ENCODE measurements around the gene PNPLA7. TPM values are rescaled to one million over a fixed set of nuclear protein-coding genes. Genes with fewer than 3 reads are reported as not detected.
A peak's percentile ranks its signal among the peaks of the same experiment; 100 is the strongest.

PNPLA7 gene
- total and polyA plus RNA-seq, 2 of the 13 experiments (the other 11 are each of a cell fraction or from before 2014, with no cell fraction given), result 0.42 to 1.5 TPM

DNA sequence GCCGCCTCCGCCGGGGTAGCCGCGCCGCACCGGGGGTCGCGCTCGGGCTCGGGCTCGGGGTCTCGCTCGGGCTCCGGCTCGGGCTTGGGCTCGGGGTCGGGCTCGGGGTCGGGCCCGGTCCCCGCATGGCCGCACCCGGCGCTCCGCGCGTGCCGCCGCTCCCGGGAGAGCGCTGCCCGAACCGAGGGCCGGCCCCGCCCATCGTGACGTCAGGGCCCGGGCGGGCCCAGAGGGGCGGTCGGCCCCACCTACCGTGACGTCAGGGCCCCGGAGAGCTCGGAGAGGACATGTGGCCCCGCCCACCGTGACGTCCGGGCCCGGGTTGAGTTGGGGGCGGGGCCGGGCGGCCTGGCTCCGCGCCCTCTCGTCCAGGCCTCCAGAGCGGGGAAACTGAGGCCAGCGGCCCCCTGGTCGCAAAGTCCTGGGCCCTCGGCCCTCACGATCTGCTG is 91.0 kb downstream of the PNPLA7 start, which contains the start of gene NSMF (continued):
- TF ChIP-seq CREM (IDR thresholded peaks at IDR 0.05), result peak; percentile 38; the same call in 1 of the 2 replicates
- no peak for TF ChIP-seq CREM (CRISPR knock-in tag; IDR thresholded peaks at IDR 0.05)
- TF ChIP-seq ZNF572 (CRISPR knock-in tag; IDR thresholded peaks at IDR 0.05), result no peak
- peak; percentile 65 for TF ChIP-seq NFYB (CRISPR knock-in tag; IDR thresholded peaks at IDR 0.05)
- TF ChIP-seq TOPORS (CRISPR knock-in tag; IDR thresholded peaks at IDR 0.05), result no peak
- no peak for TF ChIP-seq FOXC1 (CRISPR knock-in tag; IDR thresholded peaks at IDR 0.05; ENCODE audit: borderline replicate concordance)
- peak; percentile 65; the same call in 1 of the 2 replicates for TF ChIP-seq ZNF784 (CRISPR knock-in tag; IDR thresholded peaks at IDR 0.05; ENCODE audit: borderline replicate concordance)
- no peak for TF ChIP-seq PCBP2 (optimal IDR thresholded peaks at IDR 0.05; ENCODE audit: low read depth, low read length, poor library complexity, severe bottlenecking)
- TF ChIP-seq, protein P1, sequence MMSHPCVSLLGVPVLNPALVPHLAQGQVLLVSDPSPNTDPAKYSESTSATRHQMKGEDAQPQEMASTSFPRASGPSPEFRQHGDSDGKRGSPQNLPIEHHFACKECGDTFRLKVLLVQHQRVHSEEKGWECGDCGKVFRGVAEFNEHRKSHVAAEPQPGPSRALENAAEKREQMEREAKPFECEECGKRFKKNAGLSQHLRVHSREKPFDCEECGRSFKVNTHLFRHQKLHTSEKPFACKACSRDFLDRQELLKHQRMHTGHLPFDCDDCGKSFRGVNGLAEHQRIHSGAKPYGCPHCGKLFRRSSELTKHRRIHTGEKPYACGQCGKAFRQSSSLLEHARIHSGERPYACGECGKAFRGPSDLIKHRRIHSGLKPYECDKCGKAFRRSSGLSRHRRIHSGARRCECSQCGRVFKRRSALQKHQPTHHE (CRISPR knock-in tag; IDR thresholded peaks at IDR 0.05; ENCODE audit: borderline replicate concordance), result peak; percentile 58; the same call in 1 of the 2 replicates
- 0 out of 2 replicates have a peak, but pooled peaks have one; percentile 28 for TF ChIP-seq ZMYM4 (CRISPR knock-in tag; IDR thresholded peaks at IDR 0.05)
- TF ChIP-seq, protein P2, sequence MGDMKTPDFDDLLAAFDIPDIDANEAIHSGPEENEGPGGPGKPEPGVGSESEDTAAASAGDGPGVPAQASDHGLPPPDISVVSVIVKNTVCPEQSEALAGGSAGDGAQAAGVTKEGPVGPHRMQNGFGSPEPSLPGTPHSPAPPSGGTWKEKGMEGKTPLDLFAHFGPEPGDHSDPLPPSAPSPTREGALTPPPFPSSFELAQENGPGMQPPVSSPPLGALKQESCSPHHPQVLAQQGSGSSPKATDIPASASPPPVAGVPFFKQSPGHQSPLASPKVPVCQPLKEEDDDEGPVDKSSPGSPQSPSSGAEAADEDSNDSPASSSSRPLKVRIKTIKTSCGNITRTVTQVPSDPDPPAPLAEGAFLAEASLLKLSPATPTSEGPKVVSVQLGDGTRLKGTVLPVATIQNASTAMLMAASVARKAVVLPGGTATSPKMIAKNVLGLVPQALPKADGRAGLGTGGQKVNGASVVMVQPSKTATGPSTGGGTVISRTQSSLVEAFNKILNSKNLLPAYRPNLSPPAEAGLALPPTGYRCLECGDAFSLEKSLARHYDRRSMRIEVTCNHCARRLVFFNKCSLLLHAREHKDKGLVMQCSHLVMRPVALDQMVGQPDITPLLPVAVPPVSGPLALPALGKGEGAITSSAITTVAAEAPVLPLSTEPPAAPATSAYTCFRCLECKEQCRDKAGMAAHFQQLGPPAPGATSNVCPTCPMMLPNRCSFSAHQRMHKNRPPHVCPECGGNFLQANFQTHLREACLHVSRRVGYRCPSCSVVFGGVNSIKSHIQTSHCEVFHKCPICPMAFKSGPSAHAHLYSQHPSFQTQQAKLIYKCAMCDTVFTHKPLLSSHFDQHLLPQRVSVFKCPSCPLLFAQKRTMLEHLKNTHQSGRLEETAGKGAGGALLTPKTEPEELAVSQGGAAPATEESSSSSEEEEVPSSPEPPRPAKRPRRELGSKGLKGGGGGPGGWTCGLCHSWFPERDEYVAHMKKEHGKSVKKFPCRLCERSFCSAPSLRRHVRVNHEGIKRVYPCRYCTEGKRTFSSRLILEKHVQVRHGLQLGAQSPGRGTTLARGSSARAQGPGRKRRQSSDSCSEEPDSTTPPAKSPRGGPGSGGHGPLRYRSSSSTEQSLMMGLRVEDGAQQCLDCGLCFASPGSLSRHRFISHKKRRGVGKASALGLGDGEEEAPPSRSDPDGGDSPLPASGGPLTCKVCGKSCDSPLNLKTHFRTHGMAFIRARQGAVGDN (CRISPR knock-in tag; IDR thresholded peaks at IDR 0.05), result peak; percentile 81
- TF ChIP-seq MBNL3 (CRISPR knock-in tag; conservative IDR thresholded peaks at IDR 0.05), result no peak
- TF ChIP-seq POLR2G (IDR thresholded peaks at IDR 0.05; ENCODE audit: low read depth, low read length), result peak; percentile 73
- TF ChIP-seq, protein P3, sequence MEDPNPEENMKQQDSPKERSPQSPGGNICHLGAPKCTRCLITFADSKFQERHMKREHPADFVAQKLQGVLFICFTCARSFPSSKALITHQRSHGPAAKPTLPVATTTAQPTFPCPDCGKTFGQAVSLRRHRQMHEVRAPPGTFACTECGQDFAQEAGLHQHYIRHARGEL (CRISPR knock-in tag; IDR thresholded peaks at IDR 0.05), result no peak
- no peak for TF ChIP-seq TSC22D2 (CRISPR knock-in tag; IDR thresholded peaks at IDR 0.05; ENCODE audit: borderline replicate concordance)
- TF ChIP-seq RBFOX2 (IDR thresholded peaks at IDR 0.05; ENCODE audit: low read depth, low read length), result peak; percentile 69; the same call in 1 of the 2 replicates
- TF ChIP-seq MED8 (CRISPR knock-in tag; IDR thresholded peaks at IDR 0.05; ENCODE audit: insufficient replicate concordance), result peak; percentile 13
- no peak for TF ChIP-seq FOXK1 (CRISPR knock-in tag; IDR thresholded peaks at IDR 0.05; ENCODE audit: borderline replicate concordance, low read depth)
- peak; percentile 31; the same call in 1 of the 2 replicates for TF ChIP-seq ERF (CRISPR knock-in tag; IDR thresholded peaks at IDR 0.05)
- TF ChIP-seq AHR (CRISPR knock-in tag; IDR thresholded peaks at IDR 0.05), result no peak
- TF ChIP-seq RBM22 (optimal IDR thresholded peaks at IDR 0.05; ENCODE audit: low read length), result no peak
- TF ChIP-seq KLF16 (CRISPR knock-in tag; IDR thresholded peaks at IDR 0.05), result no peak
- no peak for TF ChIP-seq CC2D1A (CRISPR knock-in tag; IDR thresholded peaks at IDR 0.05)
- peak; percentile 62 for TF ChIP-seq SAP130 (CRISPR knock-in tag; IDR thresholded peaks at IDR 0.05; ENCODE audit: low read depth)
- TF ChIP-seq YEATS2 (CRISPR knock-in tag; IDR thresholded peaks at IDR 0.05; ENCODE audit: borderline replicate concordance), result 0 out of 2 replicates have a peak, but pooled peaks have one; percentile 24

Measured in HepG2 (cell line).